Mesenchymal stem cell (in vitro differentiated cells and primary cell): ENCODE data around the gene ZNF93.
"Not testable (repeated sequence)": the region's sequence is repeated elsewhere in the genome, so short reads cannot be mapped to it uniquely, and the experiment has no call there.

Experiments
- DNase-seq: peaks from one replicate; pipeline ENCODE4 v3.0.0-alpha.2; 2013
- H2AFZ ChIP-seq: one replicate; pipeline ENCODE4 v1.6.1; 2013; ENCODE audit warnings: low read depth, mild to moderate bottlenecking, control low read depth, inconsistent platforms, low read length, moderate library complexity
- H2AK5ac ChIP-seq: 2 replicates; pipeline ENCODE4 v1.6.1; 2013; ENCODE audit warnings: low read length, moderate library complexity, mild to moderate bottlenecking, inconsistent platforms; ENCODE audit not compliant: severe bottlenecking
- H2BK120ac ChIP-seq: one replicate; pipeline ENCODE4 v1.6.1; 2013; ENCODE audit warnings: low read depth, mild to moderate bottlenecking, inconsistent platforms, low read length, moderate library complexity
- H2BK12ac ChIP-seq, 2 experiments: one replicate each; pipeline ENCODE4 v1.6.1; 2013; ENCODE audit warnings: inconsistent platforms in 2 of 2, low read length in 2 of 2, mild to moderate bottlenecking in 2 of 2, moderate library complexity in 2 of 2, control low read depth in 1 of 2
- H2BK15ac ChIP-seq: one replicate; pipeline ENCODE4 v1.6.1; 2013; ENCODE audit warnings: mild to moderate bottlenecking, low read depth, inconsistent platforms; ENCODE audit not compliant: poor library complexity, severe bottlenecking
- H2BK5ac ChIP-seq: 2 replicates; pipeline ENCODE4 v1.6.1; 2013; ENCODE audit warnings: low read depth, mild to moderate bottlenecking, low read length, control low read depth, inconsistent platforms; ENCODE audit not compliant: poor library complexity, severe bottlenecking
- H3K14ac ChIP-seq, 2 experiments: one replicate each; pipeline ENCODE4 v1.6.1; 2013; ENCODE audit warnings: inconsistent platforms in 2 of 2, low read length in 2 of 2, control low read depth in 1 of 2, mild to moderate bottlenecking in 1 of 2, moderate library complexity in 1 of 2
- H3K18ac ChIP-seq, 2 experiments: one replicate each; pipeline ENCODE4 v1.6.1; 2013; ENCODE audit warnings: inconsistent platforms in 2 of 2, low read length in 2 of 2, control low read depth in 1 of 2, low read depth in 1 of 2, mild to moderate bottlenecking in 1 of 2
- H3K23ac ChIP-seq, 2 experiments: one replicate each; pipeline ENCODE4 v1.6.1; 2013; ENCODE audit warnings: inconsistent platforms in 2 of 2, low read length in 2 of 2, mild to moderate bottlenecking in 2 of 2, moderate library complexity in 2 of 2, control low read depth in 1 of 2
- H3K27ac ChIP-seq: 2 replicates; pipeline ENCODE4 v1.5.1; 2013; ENCODE audit warnings: mild to moderate bottlenecking, moderate library complexity, low read length, control low read depth, inconsistent platforms; ENCODE audit not compliant: poor library complexity, severe bottlenecking
- H3K27me3 ChIP-seq, 2 experiments: 2 replicates each; pipeline versions ENCODE4 v1.6.1 to v1.7.0; 2013; ENCODE audit warnings: low read length in 2 of 2, mild to moderate bottlenecking in 2 of 2, moderate library complexity in 2 of 2, control low read depth in 1 of 2, inconsistent platforms in 1 of 2; ENCODE audit not compliant: control insufficient read depth in 1 of 2, insufficient read depth in 1 of 2
- H3K36me3 ChIP-seq, 2 experiments: 2 replicates each; pipeline versions ENCODE4 v1.6.1 to v1.7.0; 2013; ENCODE audit warnings: low read length in 2 of 2, control low read depth in 1 of 2, inconsistent platforms in 1 of 2, low read depth in 1 of 2, mild to moderate bottlenecking in 1 of 2; ENCODE audit not compliant: insufficient read depth in 2 of 2, control insufficient read depth in 1 of 2
- H3K4ac ChIP-seq, 2 experiments: one replicate each; pipeline ENCODE4 v1.6.1; 2013; ENCODE audit warnings: inconsistent platforms in 2 of 2, low read length in 2 of 2, mild to moderate bottlenecking in 2 of 2, moderate library complexity in 2 of 2, control low read depth in 1 of 2, low read depth in 1 of 2
- H3K4me1 ChIP-seq: 2 replicates; pipeline ENCODE4 v1.6.1; 2013; ENCODE audit warnings: low read depth, low read length, control low read depth; ENCODE audit not compliant: control insufficient read depth, insufficient read depth
- H3K4me2 ChIP-seq: 2 replicates; pipeline ENCODE4 v1.6.1; 2013; ENCODE audit warnings: low read length, mild to moderate bottlenecking, inconsistent platforms; ENCODE audit not compliant: poor library complexity, severe bottlenecking
- H3K4me3 ChIP-seq, 2 experiments: 2 replicates each; pipeline versions ENCODE4 v1.5.1 to v1.7.0; 2013; ENCODE audit warnings: low read length in 2 of 2, mild to moderate bottlenecking in 2 of 2, control low read depth in 1 of 2, low read depth in 1 of 2; ENCODE audit not compliant: insufficient read depth in 1 of 2
- H3K79me1 ChIP-seq: replicated peaks from 2 replicates; pipeline ENCODE4 v1.6.1; 2013; ENCODE audit warnings: mild to moderate bottlenecking, control low read depth, low read length, inconsistent platforms; ENCODE audit not compliant: poor library complexity, severe bottlenecking
- H3K9ac ChIP-seq: 2 replicates; pipeline ENCODE4 v1.7.0; 2013; ENCODE audit warnings: mild to moderate bottlenecking, low read length, moderate library complexity
- H3K9me3 ChIP-seq: 2 replicates; pipeline ENCODE4 v1.7.0; 2013; ENCODE audit warnings: mild to moderate bottlenecking, low read length; ENCODE audit not compliant: control insufficient read depth
- H4K8ac ChIP-seq: one replicate; pipeline ENCODE4 v1.6.1; 2013; ENCODE audit warnings: inconsistent platforms, mild to moderate bottlenecking, low read length, moderate library complexity
- H4K91ac ChIP-seq: one replicate; pipeline ENCODE4 v1.6.1; 2013; ENCODE audit warnings: mild to moderate bottlenecking, low read length, inconsistent platforms
- WGBS: methylation state at CpG from one replicate; pipeline ENCODE4 v1.1.7; 2013; ENCODE audit warnings: mixed read lengths; 5-methylcytosine and 5-hydroxymethylcytosine counted together

The ZNF93 gene

GRCh38 chr19:19948800-19949199 is 48.1 kb downstream of the ZNF93 start:
- Histone ChIP-seq H4K91ac (no peak overlapping the region), H3K4me1 (no peaks in the 10 kb centered on the region), H2AFZ (no peak overlapping the region), H3K4ac (no peak overlapping the region), H3K27ac (no peak overlapping the region), H4K8ac (no peak overlapping the region), H3K79me1 (no peaks in the 10 kb centered on the region), H3K27me3 (no peaks in the 10 kb centered on the region), H2BK12ac (no peak overlapping the region), H3K14ac (no peak overlapping the region), H2BK5ac (no peak overlapping the region), H3K23ac (no peak overlapping the region), H2BK15ac (no peak overlapping the region), H3K4me2 (no peak overlapping the region), H3K9ac (no peak overlapping the region), H3K18ac (no peak overlapping the region), H2BK120ac (no peak overlapping the region), H3K9me3 (peaks cover 85% of the 10 kb centered on the region), H3K4me3 (no peak overlapping the region), H3K36me3 (no peaks in the 10 kb centered on the region), H2AK5ac (no peak overlapping the region)
- DNase-seq: no peak
- 80% methylated on average over 5 of the region's 5 CpGs for WGBS

GRCh38 chr19:19955208-19955607 is 54.5 kb downstream of the ZNF93 start:
- no peak overlapping the region for H4K8ac ChIP-seq
- H3K79me1 ChIP-seq: no peaks in the 10 kb centered on the region
- no peak overlapping the region for H2BK15ac ChIP-seq
- no peak overlapping the region for H3K18ac ChIP-seq
- H3K4me2 ChIP-seq: no peak overlapping the region
- WGBS: 91% methylated on average over 8 of the region's 9 CpGs
- no peak overlapping the region for H2BK5ac ChIP-seq
- H3K4ac ChIP-seq: no peak overlapping the region
- no peak overlapping the region for H3K27ac ChIP-seq
- H3K27me3 ChIP-seq: no peaks in the 10 kb centered on the region
- H2AFZ ChIP-seq: no peak overlapping the region
- no peak overlapping the region for H3K4me3 ChIP-seq
- H2BK120ac ChIP-seq: no peak overlapping the region
- no peak overlapping the region for H2BK12ac ChIP-seq
- no peak overlapping the region for H3K9ac ChIP-seq
- no peak overlapping the region for H3K23ac ChIP-seq
- no peak overlapping the region for H4K91ac ChIP-seq
- DNase-seq: no peak
- peaks cover 29% of the 10 kb centered on the region for H3K9me3 ChIP-seq
- no peak overlapping the region for H3K14ac ChIP-seq
- H3K36me3 ChIP-seq: no peaks in the 10 kb centered on the region
- H3K4me1 ChIP-seq: no peaks in the 10 kb centered on the region
- no peak overlapping the region for H2AK5ac ChIP-seq

GRCh38 chr19:19956434-19957075 is 55.8 kb downstream of the ZNF93 start:
- Histone ChIP-seq H3K18ac (no peak overlapping the region), H3K27ac (no peak overlapping the region), H3K23ac (no peak overlapping the region), H4K91ac (no peak overlapping the region), H3K4me3 (no peak overlapping the region), H3K9ac (no peak overlapping the region), H2AFZ (no peak overlapping the region), H3K79me1 (no peaks in the 10 kb centered on the region), H3K9me3 (peaks cover 22% of the 10 kb centered on the region), H3K4me2 (peak overlapping the region; percentile 5), H3K14ac (no peak overlapping the region), H2AK5ac (no peak overlapping the region), H2BK15ac (no peak overlapping the region), H2BK12ac (no peak overlapping the region), H2BK120ac (no peak overlapping the region), H3K27me3 (no peaks in the 10 kb centered on the region), H3K4ac (no peak overlapping the region), H4K8ac (no peak overlapping the region), H2BK5ac (no peak overlapping the region), H3K4me1 (no peaks in the 10 kb centered on the region), H3K36me3 (no peaks in the 10 kb centered on the region)
- DNase-seq: no peak
- 45% methylated on average over 13 of the region's 15 CpGs for WGBS

GRCh38 chr19:19957766-19958165 is 57.0 kb downstream of the ZNF93 start:
- not testable (repeated sequence) for H3K27me3 ChIP-seq, H3K4me3 ChIP-seq, H3K79me1 ChIP-seq, H3K4me2 ChIP-seq, H3K27ac ChIP-seq, H3K36me3 ChIP-seq, H3K23ac ChIP-seq, H3K18ac ChIP-seq, H3K4me1 ChIP-seq, H2BK5ac ChIP-seq, H3K14ac ChIP-seq, H2BK15ac ChIP-seq, H3K9ac ChIP-seq, H3K4ac ChIP-seq, DNase-seq, H2AFZ ChIP-seq, H4K8ac ChIP-seq, H2BK120ac ChIP-seq, H2AK5ac ChIP-seq, H2BK12ac ChIP-seq, H4K91ac ChIP-seq
- 69% methylated on average over 7 of the region's 8 CpGs for WGBS
- peaks cover 14% of the 10 kb centered on the region for H3K9me3 ChIP-seq
